ENCODE results near the gene LGALSL.

Gene LGALSL

GRCh38 chr2:64498438-64498837 lies 44.5 kb downstream of the LGALSL start:
- H3K36me3 ChIP-seq (ENCODE audit: low read length), result no peaks in the 10 kb centered on the region
- no peaks in the 10 kb centered on the region for H3F3A ChIP-seq (ENCODE audit: insufficient read depth)
- TF ChIP-seq, protein P1, sequence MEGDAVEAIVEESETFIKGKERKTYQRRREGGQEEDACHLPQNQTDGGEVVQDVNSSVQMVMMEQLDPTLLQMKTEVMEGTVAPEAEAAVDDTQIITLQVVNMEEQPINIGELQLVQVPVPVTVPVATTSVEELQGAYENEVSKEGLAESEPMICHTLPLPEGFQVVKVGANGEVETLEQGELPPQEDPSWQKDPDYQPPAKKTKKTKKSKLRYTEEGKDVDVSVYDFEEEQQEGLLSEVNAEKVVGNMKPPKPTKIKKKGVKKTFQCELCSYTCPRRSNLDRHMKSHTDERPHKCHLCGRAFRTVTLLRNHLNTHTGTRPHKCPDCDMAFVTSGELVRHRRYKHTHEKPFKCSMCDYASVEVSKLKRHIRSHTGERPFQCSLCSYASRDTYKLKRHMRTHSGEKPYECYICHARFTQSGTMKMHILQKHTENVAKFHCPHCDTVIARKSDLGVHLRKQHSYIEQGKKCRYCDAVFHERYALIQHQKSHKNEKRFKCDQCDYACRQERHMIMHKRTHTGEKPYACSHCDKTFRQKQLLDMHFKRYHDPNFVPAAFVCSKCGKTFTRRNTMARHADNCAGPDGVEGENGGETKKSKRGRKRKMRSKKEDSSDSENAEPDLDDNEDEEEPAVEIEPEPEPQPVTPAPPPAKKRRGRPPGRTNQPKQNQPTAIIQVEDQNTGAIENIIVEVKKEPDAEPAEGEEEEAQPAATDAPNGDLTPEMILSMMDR (IDR thresholded peaks at IDR 0.05; ENCODE audit: insufficient read depth, low read length, poor library complexity, severe bottlenecking), result no peak
- no peak for TF ChIP-seq EZH2phosphoT487 (conservative IDR thresholded peaks at IDR 0.05; ENCODE audit: low read length)
- H3K4me3 ChIP-seq (ENCODE audit: insufficient read depth, low read length, poor library complexity, severe bottlenecking), result no peak overlapping the region
- H3K9me2 ChIP-seq (replicated peaks; ENCODE audit: insufficient read depth, low read length), result no peaks in the 10 kb centered on the region
- no peaks in the 10 kb centered on the region for H3K9me3 ChIP-seq (ENCODE audit: insufficient read depth, low read length)
- no peak overlapping the region for H3K4me2 ChIP-seq (ENCODE audit: low read depth, low read length, poor library complexity, severe bottlenecking)
- no peak overlapping the region for H3K9ac ChIP-seq (ENCODE audit: low read length)
- H4K20me1 ChIP-seq (ENCODE audit: low read depth, low read length), result no peaks in the 10 kb centered on the region
- H3K79me2 ChIP-seq (ENCODE audit: insufficient read depth, low read length), result no peaks in the 10 kb centered on the region
- no peaks in the 10 kb centered on the region for H3K27me3 ChIP-seq (ENCODE audit: low read length)
- no peak overlapping the region for H3K27ac ChIP-seq (ENCODE audit: low read depth, low read length)
- no peak overlapping the region for H2AFZ ChIP-seq (ENCODE audit: low read depth, low read length, severe bottlenecking)

DNA sequence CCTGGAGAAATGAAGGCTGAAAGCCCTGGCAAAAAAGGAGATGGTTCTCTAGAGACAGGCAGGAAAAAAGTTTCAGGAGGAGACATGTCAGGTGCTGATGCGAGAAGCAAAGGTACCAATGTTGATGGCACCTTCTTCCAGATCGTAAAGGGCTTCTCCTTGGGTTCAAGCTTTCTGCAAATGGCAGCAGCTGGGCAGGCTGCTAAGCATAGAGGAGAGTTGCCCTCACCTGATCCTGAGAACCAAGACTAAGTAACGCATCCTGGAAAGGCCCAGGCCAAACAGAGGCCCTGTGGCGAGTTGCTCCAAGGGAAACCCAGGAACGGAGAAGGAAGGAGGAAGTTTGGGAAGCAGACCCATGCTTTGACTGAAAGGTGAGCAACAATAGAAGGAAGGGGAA lies 46.6 kb downstream of the LGALSL start:
- H3K4me3 ChIP-seq (ENCODE audit: insufficient read depth, low read length, poor library complexity, severe bottlenecking), result no peak overlapping the region
- no peak overlapping the region for H3K4me2 ChIP-seq (ENCODE audit: low read depth, low read length, poor library complexity, severe bottlenecking)
- no peaks in the 10 kb centered on the region for H3F3A ChIP-seq (ENCODE audit: insufficient read depth)
- no peak for TF ChIP-seq EZH2phosphoT487 (conservative IDR thresholded peaks at IDR 0.05; ENCODE audit: low read length)
- TF ChIP-seq, protein P1 (IDR thresholded peaks at IDR 0.05; ENCODE audit: insufficient read depth, low read length, poor library complexity, severe bottlenecking), result no peak
- no peaks in the 10 kb centered on the region for H3K9me3 ChIP-seq (ENCODE audit: insufficient read depth, low read length)
- H2AFZ ChIP-seq (ENCODE audit: low read depth, low read length, severe bottlenecking), result no peak overlapping the region
- H3K27ac ChIP-seq (ENCODE audit: low read depth, low read length), result no peak overlapping the region
- H3K36me3 ChIP-seq (ENCODE audit: low read length), result no peaks in the 10 kb centered on the region
- H3K9ac ChIP-seq (ENCODE audit: low read length), result no peak overlapping the region
- no peaks in the 10 kb centered on the region for H4K20me1 ChIP-seq (ENCODE audit: low read depth, low read length)
- H3K79me2 ChIP-seq (ENCODE audit: insufficient read depth, low read length), result no peaks in the 10 kb centered on the region
- no peaks in the 10 kb centered on the region for H3K27me3 ChIP-seq (ENCODE audit: low read length)
- H3K9me2 ChIP-seq (replicated peaks; ENCODE audit: insufficient read depth, low read length), result no peaks in the 10 kb centered on the region

DNA sequence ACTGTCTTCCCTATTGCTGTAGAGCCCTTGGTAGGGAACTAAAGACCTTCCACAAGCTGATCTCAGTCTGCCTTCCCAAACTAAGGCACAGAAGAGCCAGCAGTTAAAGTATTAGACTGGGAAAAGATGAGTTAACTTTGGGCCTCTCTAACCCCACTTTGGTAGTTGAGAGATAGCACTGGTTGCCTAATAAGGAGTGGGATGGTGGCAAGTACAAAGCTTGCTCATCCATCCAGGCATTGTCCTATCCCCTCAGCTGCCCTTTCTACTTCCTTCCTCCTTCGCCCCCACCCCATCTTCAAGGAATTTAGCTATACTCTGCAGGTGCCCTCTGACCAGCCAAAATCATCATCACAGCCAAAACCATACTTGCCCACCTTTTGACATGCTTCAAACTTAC lies 48.0 kb downstream of the LGALSL start:
- H3K4me2 ChIP-seq (ENCODE audit: low read depth, low read length, poor library complexity, severe bottlenecking), result no peak overlapping the region
- no peaks in the 10 kb centered on the region for H3F3A ChIP-seq (ENCODE audit: insufficient read depth)
- H3K9me2 ChIP-seq (replicated peaks; ENCODE audit: insufficient read depth, low read length), result no peaks in the 10 kb centered on the region
- H3K4me3 ChIP-seq (ENCODE audit: insufficient read depth, low read length, poor library complexity, severe bottlenecking), result no peak overlapping the region
- no peaks in the 10 kb centered on the region for H3K79me2 ChIP-seq (ENCODE audit: insufficient read depth, low read length)
- no peak overlapping the region for H2AFZ ChIP-seq (ENCODE audit: low read depth, low read length, severe bottlenecking)
- no peak for TF ChIP-seq EZH2phosphoT487 (conservative IDR thresholded peaks at IDR 0.05; ENCODE audit: low read length)
- H3K27ac ChIP-seq (ENCODE audit: low read depth, low read length), result no peak overlapping the region
- H4K20me1 ChIP-seq (ENCODE audit: low read depth, low read length), result no peaks in the 10 kb centered on the region
- H3K27me3 ChIP-seq (ENCODE audit: low read length), result no peaks in the 10 kb centered on the region
- no peaks in the 10 kb centered on the region for H3K36me3 ChIP-seq (ENCODE audit: low read length)
- H3K9ac ChIP-seq (ENCODE audit: low read length), result no peak overlapping the region
- H3K9me3 ChIP-seq (ENCODE audit: insufficient read depth, low read length), result no peaks in the 10 kb centered on the region

GRCh38 chr2:64502860-64503259 lies 48.9 kb downstream of the LGALSL start:
- H2AFZ ChIP-seq (ENCODE audit: low read depth, low read length, severe bottlenecking), result no peak overlapping the region
- no peak overlapping the region for H3K27ac ChIP-seq (ENCODE audit: low read depth, low read length)
- H3K27me3 ChIP-seq (ENCODE audit: low read length), result no peaks in the 10 kb centered on the region
- no peaks in the 10 kb centered on the region for H3K9me3 ChIP-seq (ENCODE audit: insufficient read depth, low read length)
- H3K9me2 ChIP-seq (replicated peaks; ENCODE audit: insufficient read depth, low read length), result no peaks in the 10 kb centered on the region
- H3F3A ChIP-seq (ENCODE audit: insufficient read depth), result no peaks in the 10 kb centered on the region
- no peak overlapping the region for H3K4me2 ChIP-seq (ENCODE audit: low read depth, low read length, poor library complexity, severe bottlenecking)
- no peak overlapping the region for H3K9ac ChIP-seq (ENCODE audit: low read length)
- H4K20me1 ChIP-seq (ENCODE audit: low read depth, low read length), result no peaks in the 10 kb centered on the region
- H3K4me3 ChIP-seq (ENCODE audit: insufficient read depth, low read length, poor library complexity, severe bottlenecking), result no peak overlapping the region
- TF ChIP-seq, protein P1 (IDR thresholded peaks at IDR 0.05; ENCODE audit: insufficient read depth, low read length, poor library complexity, severe bottlenecking), result no peak
- TF ChIP-seq EZH2phosphoT487 (conservative IDR thresholded peaks at IDR 0.05; ENCODE audit: low read length), result no peak
- no peaks in the 10 kb centered on the region for H3K36me3 ChIP-seq (ENCODE audit: low read length)
- H3K79me2 ChIP-seq (ENCODE audit: insufficient read depth, low read length), result no peaks in the 10 kb centered on the region
